Ovary (tissue), 9 donors: Measurements from ENCODE around the gene SLC35C1. TPM values are rescaled to one million over a fixed set of nuclear protein-coding genes. Genes with fewer than 3 reads are reported as not detected.
A peak's percentile ranks its signal among the peaks of the same experiment; 100 is the strongest.

Experiments used
- DNase-seq, 5 donors: peaks; one replicate each; pipeline ENCODE4 v3.0.0-alpha.2; 2019 to 2020
- H3K27ac ChIP-seq, 2 donors: fragments of 200-600 bp; one replicate each; pipeline versions ENCODE4 v1.5.1 to v1.8.0; 2019 to 2022
- H3K27me3 ChIP-seq: fragments of 200-600 bp; one replicate; pipeline ENCODE4 v1.8.0; 2022
- H3K36me3 ChIP-seq: fragments of 200-600 bp; sonication (generic); one replicate; pipeline ENCODE4 v1.5.1; 2019
- H3K4me1 ChIP-seq: one replicate; pipeline ENCODE4 v1.8.1; 2013; ENCODE audit warnings: mild to moderate bottlenecking, moderate library complexity; ENCODE audit not compliant: insufficient read depth
- H3K4me3 ChIP-seq: fragments of 200-600 bp; sonication (generic); one replicate; pipeline ENCODE4 v1.5.1; 2017
- H3K9me3 ChIP-seq, 2 donors: fragments of 200-600 bp in 1 of 2; sonication (generic) in 1 of 2; one replicate each; pipeline versions ENCODE4 v1.5.1 to v1.8.1; 2013 to 2019; ENCODE audit warnings: mild to moderate bottlenecking in 1 of 2, moderate library complexity in 1 of 2
- EP300 ChIP-seq: sonication (generic); formaldehyde crosslinking; IDR thresholded peaks from one replicate; pipeline ENCODE4 v1.6.1; 2017; ENCODE audit warnings: antibody characterized with exemption
- POLR2A ChIP-seq: fragments of 450-650 bp; IDR thresholded peaks from one replicate; pipeline ENCODE4 v1.6.1; 2017; ENCODE audit warnings: antibody characterized with exemption, mild to moderate bottlenecking, moderate library complexity
- WGBS, 3 donors: extraction: QIAGEN DNeasy Blood & Tissue Kit in 1 of 3; methylation state at CpG; one replicate each; pipeline versions ENCODE4 v1.1.5 to v1.1.7; 2013 to 2017; 5-methylcytosine and 5-hydroxymethylcytosine counted together
- intact Hi-C, 4 donors: fragments of 100-400 bp; cut with DNase I; formaldehyde crosslinking; loops; one replicate each; pipeline versions ENCODE4 v1.11.0 to v1.15.1; 2022 to 2023
- polyA plus RNA-seq, 2 donors: library from polyadenylated mRNA; stranded (reverse); fragments of 200-250 nt in 1 of 2; fragments of 350-450 nt in 1 of 2; fragmentation: Illumina TruSeq in 1 of 2; extraction: RNeasy Lipid Tissue Mini Kit (QIAGEN cat#74804) in 1 of 2; gene quantifications; one replicate each; pipeline ENCODE4 v1.2.3, GENCODE V29; 2013 to 2014
- total RNA-seq, 7 donors: library from RNA; depleted of rRNA in 2 of 7; stranded (reverse); fragments of >200 nt in 2 of 7; fragmentation: NEBNext Ultra II Directional in 3 of 7; extraction: Animal tissue kit (Norgen Biotek cat#: 25700) in 3 of 7; gene quantifications; one replicate each; pipeline versions ENCODE4 v1.1.0 to v1.2.4, GENCODE V29; 2016 to 2023
- TF ChIP-seq, protein P1 (sequence below), 3 donors: fragments of 450-650 bp in 2 of 3; fragments of 200-600 bp in 1 of 3; IDR thresholded peaks; one replicate each; pipeline versions ENCODE4 v1.5.1 to v1.8.0; 2016 to 2022; ENCODE audit warnings: antibody characterized with exemption in 3 of 3, mild to moderate bottlenecking in 1 of 3
- donor health status: DM: no; HTN: no; CAD: no; lungs with moderate emphysema.
- donor health status: DM: no; HTN: no; CAD: no.
- donor health status: Bipolar disorder and iron deficiency.
- donor health status: DM: yes; HTN: yes; CAD: no.
- donor health status: DM: no; HTN: no; CAD: no.
- donor health status: DM: yes; HTN: yes; CAD: no.

The SLC35C1 gene
- total and polyA plus RNA-seq, 9 donors: 5.9 to 13.8 (median 9.6) TPM

GRCh38 chr11:45858751-45859398, 53.9 kb downstream of the SLC35C1 start:
- Histone ChIP-seq H3K4me3 (no peak overlapping the region), H3K4me1 (peaks cover 27% of the 10 kb centered on the region), H3K27me3 (no peaks in the 10 kb centered on the region), H3K36me3 (no peaks in the 10 kb centered on the region), H3K9me3 (no peaks in the 10 kb centered on the region), H3K27ac (peak overlapping the region; percentile 35 to 57)
- intact Hi-C loops: no loop called here
- WGBS, 3 donors: 67 to 74% (median 68%) methylated on average over 5 of the region's 5 CpGs
- TF ChIP-seq EP300: no peak
- TF ChIP-seq POLR2A: no peak
- TF ChIP-seq, protein P1, sequence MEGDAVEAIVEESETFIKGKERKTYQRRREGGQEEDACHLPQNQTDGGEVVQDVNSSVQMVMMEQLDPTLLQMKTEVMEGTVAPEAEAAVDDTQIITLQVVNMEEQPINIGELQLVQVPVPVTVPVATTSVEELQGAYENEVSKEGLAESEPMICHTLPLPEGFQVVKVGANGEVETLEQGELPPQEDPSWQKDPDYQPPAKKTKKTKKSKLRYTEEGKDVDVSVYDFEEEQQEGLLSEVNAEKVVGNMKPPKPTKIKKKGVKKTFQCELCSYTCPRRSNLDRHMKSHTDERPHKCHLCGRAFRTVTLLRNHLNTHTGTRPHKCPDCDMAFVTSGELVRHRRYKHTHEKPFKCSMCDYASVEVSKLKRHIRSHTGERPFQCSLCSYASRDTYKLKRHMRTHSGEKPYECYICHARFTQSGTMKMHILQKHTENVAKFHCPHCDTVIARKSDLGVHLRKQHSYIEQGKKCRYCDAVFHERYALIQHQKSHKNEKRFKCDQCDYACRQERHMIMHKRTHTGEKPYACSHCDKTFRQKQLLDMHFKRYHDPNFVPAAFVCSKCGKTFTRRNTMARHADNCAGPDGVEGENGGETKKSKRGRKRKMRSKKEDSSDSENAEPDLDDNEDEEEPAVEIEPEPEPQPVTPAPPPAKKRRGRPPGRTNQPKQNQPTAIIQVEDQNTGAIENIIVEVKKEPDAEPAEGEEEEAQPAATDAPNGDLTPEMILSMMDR (IDR thresholded peaks at IDR 0.05): no peak
- no peak for DNase-seq

- H3K36me3 ChIP-seq: no peaks in the 10 kb centered on the region
- DNase-seq: peak; percentile 93 to 97 (median 95)
- H3K4me1 ChIP-seq: peaks cover 27% of the 10 kb centered on the region
- no peak overlapping the region for H3K4me3 ChIP-seq
- intact Hi-C loops: no loop called here
- no peaks in the 10 kb centered on the region for H3K9me3 ChIP-seq
- H3K27ac ChIP-seq: peak overlapping the region in 1 of 2 donors; percentile 60
- TF ChIP-seq EP300: no peak
- no peak for TF ChIP-seq POLR2A
- TF ChIP-seq, protein P1 (IDR thresholded peaks at IDR 0.05): no peak
- 3 to 7% (median 6%) methylated on average over 12 of the region's 12 CpGs for WGBS, 3 donors
- no peaks in the 10 kb centered on the region for H3K27me3 ChIP-seq
Observed at GRCh38 chr11:45859661-45860140, 54.8 kb downstream of the SLC35C1 start.

- Histone ChIP-seq H3K4me1 (peaks cover 27% of the 10 kb centered on the region), H3K4me3 (no peak overlapping the region), H3K9me3 (no peaks in the 10 kb centered on the region), H3K27me3 (no peaks in the 10 kb centered on the region), H3K27ac (peak overlapping the region in 1 of 2 donors; percentile 60), H3K36me3 (no peaks in the 10 kb centered on the region)
- DNase-seq: no peak
- 82 to 94% (median 85%) methylated on average over 5 of the region's 5 CpGs for WGBS, 3 donors
- TF ChIP-seq POLR2A: no peak
- TF ChIP-seq, protein P1 (IDR thresholded peaks at IDR 0.05): no peak
- no peak for TF ChIP-seq EP300
- intact Hi-C loops: no loop called here
Observed at GRCh38 chr11:45860348-45860747, 55.4 kb downstream of the SLC35C1 start.

- peak overlapping the region in 1 of 2 donors; percentile 60 for H3K27ac ChIP-seq
- intact Hi-C loops: no loop called here
Observed at GRCh38 chr11:45860764-45861510, 56.0 kb downstream of the SLC35C1 start.

More at GRCh38 chr11:45860764-45861510, 56.0 kb downstream of the SLC35C1 start:
- DNase-seq: no peak
- Histone ChIP-seq H3K9me3 (no peaks in the 10 kb centered on the region), H3K27me3 (no peaks in the 10 kb centered on the region), H3K4me3 (no peak overlapping the region), H3K4me1 (peaks cover 27% of the 10 kb centered on the region), H3K36me3 (no peaks in the 10 kb centered on the region)
- TF ChIP-seq, protein P1 (IDR thresholded peaks at IDR 0.05): no peak
- no peak for TF ChIP-seq POLR2A
- no peak for TF ChIP-seq EP300
- 86 to 91% (median 90%) methylated on average over 10 of the region's 10 CpGs for WGBS, 3 donors

Other genes with a start within 250 kb of the SLC35C1 start
- 10 to 100 TPM in 2 of 7 donors, 1 to 10 TPM in 5; 3.8 to 12.9 (median 8.2) TPM for gene CHST1, start 139.5 kb upstream of the SLC35C1 start, total RNA-seq
- 1 to 10 TPM; 3.4 to 7.6 TPM for gene CHST1, start 139.5 kb upstream of the SLC35C1 start, polyA plus RNA-seq
- gene CRY2, start 42.3 kb downstream of the SLC35C1 start, total RNA-seq: 10 to 100 TPM; 44.8 to 94.2 (median 70.8) TPM
- gene CRY2, start 42.3 kb downstream of the SLC35C1 start, polyA plus RNA-seq: 10 to 100 TPM; 37.2 to 38.0 TPM
- gene MAPK8IP1, start 80.5 kb downstream of the SLC35C1 start, total RNA-seq: 10 to 100 TPM in 6 of 7 donors, 1 to 10 TPM in 1; 9.9 to 24.1 (median 15.2) TPM
- gene MAPK8IP1, start 80.5 kb downstream of the SLC35C1 start, polyA plus RNA-seq: 1 to 10 TPM; 3.7 to 8.0 TPM
- gene FREY1, start 102.1 kb downstream of the SLC35C1 start, total RNA-seq: 1 to 10 TPM in 1 of 7 donors, under 1 TPM in 5, not detected in 1; 0.48 to 1.6 (median 0.67) TPM
- under 1 TPM in 1 of 2 donors, not detected in 1; 0.23 TPM for gene FREY1, start 102.1 kb downstream of the SLC35C1 start, polyA plus RNA-seq
- gene PEX16, start 112.7 kb downstream of the SLC35C1 start, total RNA-seq: 10 to 100 TPM; 18.7 to 31.7 (median 26.5) TPM
- gene PEX16, start 112.7 kb downstream of the SLC35C1 start, polyA plus RNA-seq: 10 to 100 TPM in 1 of 2 donors, 1 to 10 TPM in 1; 2.9 to 30.0 TPM
- 1 to 10 TPM; 1.4 to 8.0 (median 5.2) TPM for gene LARGE2, start 117.5 kb downstream of the SLC35C1 start, total RNA-seq
- gene LARGE2, start 117.5 kb downstream of the SLC35C1 start, polyA plus RNA-seq: 1 to 10 TPM in 1 of 2 donors, under 1 TPM in 1; 0.42 to 2.5 TPM